ENCODE measurements around the gene EZH2. TPM values are rescaled to one million over a fixed set of nuclear protein-coding genes. Genes with fewer than 3 reads are reported as not detected.

Gene EZH2
- total RNA-seq, 4 donors from 2014 or later, result 6.0 to 17.3 (median 7.2) TPM

DNA sequence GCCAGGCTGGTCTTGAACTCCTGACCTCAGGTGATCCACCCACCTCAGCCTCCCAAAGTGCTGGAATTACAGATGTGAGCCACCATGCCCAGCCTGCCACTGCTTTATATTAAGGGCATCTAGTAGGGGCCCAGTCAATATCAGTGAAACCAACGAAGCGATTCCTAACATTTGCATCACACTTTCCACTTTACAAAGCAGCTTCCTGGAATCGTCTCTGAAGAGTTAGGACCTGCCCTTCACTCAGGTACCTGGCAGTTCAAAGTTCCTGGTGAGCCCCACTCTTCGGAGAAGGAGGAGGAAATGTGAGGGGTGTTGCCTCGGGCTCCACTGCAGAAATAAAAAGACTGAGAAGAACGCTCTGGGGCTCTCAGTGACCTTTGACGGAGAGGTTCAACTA, 31.1 kb upstream of the EZH2 start:
- Histone ChIP-seq H3K9me3 (no peaks in the 10 kb centered on the region), H3K4me3 (no peak overlapping the region), H3K4me1 (no peaks in the 10 kb centered on the region), H3K27ac (no peak overlapping the region), H3K27me3 (no peaks in the 10 kb centered on the region), H3K36me3 (no peaks in the 10 kb centered on the region)
- TF ChIP-seq, protein P1, sequence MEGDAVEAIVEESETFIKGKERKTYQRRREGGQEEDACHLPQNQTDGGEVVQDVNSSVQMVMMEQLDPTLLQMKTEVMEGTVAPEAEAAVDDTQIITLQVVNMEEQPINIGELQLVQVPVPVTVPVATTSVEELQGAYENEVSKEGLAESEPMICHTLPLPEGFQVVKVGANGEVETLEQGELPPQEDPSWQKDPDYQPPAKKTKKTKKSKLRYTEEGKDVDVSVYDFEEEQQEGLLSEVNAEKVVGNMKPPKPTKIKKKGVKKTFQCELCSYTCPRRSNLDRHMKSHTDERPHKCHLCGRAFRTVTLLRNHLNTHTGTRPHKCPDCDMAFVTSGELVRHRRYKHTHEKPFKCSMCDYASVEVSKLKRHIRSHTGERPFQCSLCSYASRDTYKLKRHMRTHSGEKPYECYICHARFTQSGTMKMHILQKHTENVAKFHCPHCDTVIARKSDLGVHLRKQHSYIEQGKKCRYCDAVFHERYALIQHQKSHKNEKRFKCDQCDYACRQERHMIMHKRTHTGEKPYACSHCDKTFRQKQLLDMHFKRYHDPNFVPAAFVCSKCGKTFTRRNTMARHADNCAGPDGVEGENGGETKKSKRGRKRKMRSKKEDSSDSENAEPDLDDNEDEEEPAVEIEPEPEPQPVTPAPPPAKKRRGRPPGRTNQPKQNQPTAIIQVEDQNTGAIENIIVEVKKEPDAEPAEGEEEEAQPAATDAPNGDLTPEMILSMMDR (IDR thresholded peaks at IDR 0.05), result no peak
- TF ChIP-seq POLR2AphosphoS5 (IDR thresholded peaks at IDR 0.05), result no peak
- TF ChIP-seq EP300 (IDR thresholded peaks at IDR 0.05; ENCODE audit: low read depth), result no peak
- TF ChIP-seq POLR2A (IDR thresholded peaks at IDR 0.05), result no peak
- WGBS, 2 donors (ENCODE audit: low coverage in 1 of 2), result 76% methylated on average over 7 of the region's 7 CpGs; no CpG with 5 or more reads in 1 of the 2 donors
- in situ Hi-C loops (cut with MboI; ENCODE audit: low pct_ligation_motif_present in 1 of 4, low pct_unique_long_range_greater_than_20kb in 1 of 4, low sequenced_read_pairs in 3 of 4) (no loop called here), intact Hi-C loops (cut with DNase I; ENCODE audit: low total_unique reads) (no loop called here)
- DNase-seq, result no peak

DNA sequence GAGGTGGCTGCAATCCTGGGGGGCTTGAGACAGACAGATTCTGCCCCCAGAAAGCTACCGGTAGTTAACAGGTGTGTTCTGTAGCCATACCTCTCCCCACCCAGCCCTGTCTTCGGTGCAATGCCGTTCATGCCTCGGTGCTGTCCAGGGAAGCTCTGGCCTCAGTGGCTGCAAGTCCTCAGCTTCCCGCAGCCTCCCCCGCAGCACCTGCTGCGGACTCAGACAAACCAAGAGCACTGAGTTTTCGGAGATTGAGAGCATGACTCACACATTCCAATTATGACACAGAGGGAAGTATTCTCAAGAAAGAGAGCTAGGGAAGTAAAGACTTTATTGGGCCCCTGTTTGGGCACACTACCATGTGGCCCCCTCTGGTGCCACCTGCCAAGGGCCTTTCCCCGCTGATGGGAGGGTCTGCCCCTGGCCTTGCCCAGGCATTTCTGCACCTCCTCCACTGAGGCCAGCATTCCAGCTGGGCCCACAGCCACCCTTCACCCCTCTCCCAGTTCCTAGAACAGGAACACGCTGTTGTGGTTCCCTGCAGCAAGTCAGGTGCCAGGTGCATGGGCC, 30.2 kb upstream of the EZH2 start:
- WGBS, 2 donors (ENCODE audit: low coverage in 1 of 2), result 60 to 100% methylated on average over 3 to 9 of the region's 10 CpGs
- no peak overlapping the region for H3K27ac ChIP-seq
- in situ Hi-C loops (cut with MboI; ENCODE audit: low pct_ligation_motif_present in 1 of 4, low pct_unique_long_range_greater_than_20kb in 1 of 4, low sequenced_read_pairs in 3 of 4), result no loop called here
- no peak overlapping the region for H3K4me3 ChIP-seq
- no peak for DNase-seq
- no peaks in the 10 kb centered on the region for H3K27me3 ChIP-seq
- TF ChIP-seq, protein P1 (IDR thresholded peaks at IDR 0.05), result no peak
- no peak for TF ChIP-seq EP300 (IDR thresholded peaks at IDR 0.05; ENCODE audit: low read depth)
- TF ChIP-seq POLR2A (IDR thresholded peaks at IDR 0.05), result no peak
- no peak for TF ChIP-seq POLR2AphosphoS5 (IDR thresholded peaks at IDR 0.05)
- H3K9me3 ChIP-seq, result no peaks in the 10 kb centered on the region
- H3K36me3 ChIP-seq, result no peaks in the 10 kb centered on the region
- intact Hi-C loops (cut with DNase I; ENCODE audit: low total_unique reads), result no loop called here
- no peaks in the 10 kb centered on the region for H3K4me1 ChIP-seq

DNA sequence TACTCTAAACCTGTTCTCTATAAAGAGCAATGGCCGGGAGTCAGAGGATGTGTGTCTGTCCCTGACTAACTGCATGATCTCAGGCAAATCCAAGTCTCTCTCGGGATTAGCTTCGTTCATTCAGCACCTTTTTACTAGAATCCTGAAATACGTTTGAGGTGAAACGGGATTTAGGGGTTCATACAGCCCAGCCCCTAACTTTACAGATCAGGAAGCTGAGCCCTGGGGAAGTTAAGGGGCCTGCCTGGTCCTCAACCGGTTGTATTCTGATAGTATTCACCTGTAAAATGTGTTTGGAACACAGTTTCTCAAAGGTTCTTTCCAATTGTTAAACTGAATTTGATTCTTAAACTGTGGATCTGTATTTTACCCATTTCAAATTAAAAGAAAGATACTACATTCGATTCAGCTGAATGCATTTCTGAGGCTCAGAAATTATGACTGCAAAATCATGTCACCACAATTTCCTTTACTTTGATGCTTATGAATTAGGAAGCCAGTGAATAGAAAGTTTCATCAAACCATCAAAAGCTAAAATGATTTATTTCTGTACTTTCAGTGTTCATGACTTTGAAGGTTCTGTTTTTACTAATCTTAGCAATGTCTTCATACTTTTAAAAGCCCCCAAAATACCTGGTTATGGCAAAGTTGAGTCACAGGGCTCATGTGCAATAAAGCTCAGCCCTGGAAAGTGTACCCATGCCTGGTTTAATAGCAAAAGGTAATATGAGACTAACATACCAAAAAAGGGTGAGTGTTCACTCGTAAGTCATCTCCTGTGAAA, 28.9 kb upstream of the EZH2 start:
- Histone ChIP-seq H3K9me3 (no peaks in the 10 kb centered on the region), H3K27ac (no peak overlapping the region), H3K4me1 (no peaks in the 10 kb centered on the region), H3K36me3 (no peaks in the 10 kb centered on the region), H3K4me3 (no peak overlapping the region), H3K27me3 (peaks cover 7% of the 10 kb centered on the region)
- intact Hi-C loops (cut with DNase I; ENCODE audit: low total_unique reads) (no loop called here), in situ Hi-C loops (cut with MboI; ENCODE audit: low pct_ligation_motif_present in 1 of 4, low pct_unique_long_range_greater_than_20kb in 1 of 4, low sequenced_read_pairs in 3 of 4) (no loop called here)
- 68 to 80% methylated on average over 7 to 8 of the region's 8 CpGs for WGBS, 2 donors (ENCODE audit: low coverage in 1 of 2)
- TF ChIP-seq, protein P1 (IDR thresholded peaks at IDR 0.05), result no peak
- no peak for TF ChIP-seq POLR2AphosphoS5 (IDR thresholded peaks at IDR 0.05)
- no peak for TF ChIP-seq EP300 (IDR thresholded peaks at IDR 0.05; ENCODE audit: low read depth)
- no peak for TF ChIP-seq POLR2A (IDR thresholded peaks at IDR 0.05)
- no peak for DNase-seq

DNA sequence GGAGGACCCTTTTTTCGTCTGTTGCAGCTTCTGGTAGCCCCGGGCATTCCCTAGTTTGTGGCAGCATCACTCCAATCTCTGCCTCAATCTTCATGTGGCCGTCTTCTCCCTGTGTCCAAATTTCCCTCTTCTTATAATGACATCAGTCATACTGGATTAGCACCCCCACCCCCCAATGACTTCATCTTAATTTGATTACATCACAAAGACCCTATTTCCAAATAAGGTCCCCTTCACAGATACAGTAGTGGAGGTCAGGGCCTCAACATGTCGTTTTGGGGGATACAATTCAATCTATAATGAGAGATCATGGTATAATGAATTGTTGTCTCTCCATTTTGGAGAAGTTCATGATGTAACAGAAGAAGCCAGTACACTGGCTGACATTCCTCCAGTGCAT, 28.1 kb upstream of the EZH2 start:
- H3K27me3 ChIP-seq, result peaks cover 7% of the 10 kb centered on the region
- in situ Hi-C loops (cut with MboI; ENCODE audit: low pct_ligation_motif_present in 1 of 4, low pct_unique_long_range_greater_than_20kb in 1 of 4, low sequenced_read_pairs in 3 of 4), result no loop called here
- WGBS, 2 donors (ENCODE audit: low coverage in 1 of 2), result 81 to 88% methylated on average over 4 of the region's 4 CpGs

More for the DNA sequence above, 28.1 kb upstream of the EZH2 start:
- TF ChIP-seq POLR2A (IDR thresholded peaks at IDR 0.05), result no peak
- TF ChIP-seq, protein P1 (IDR thresholded peaks at IDR 0.05), result no peak
- TF ChIP-seq EP300 (IDR thresholded peaks at IDR 0.05; ENCODE audit: low read depth), result no peak
- TF ChIP-seq POLR2AphosphoS5 (IDR thresholded peaks at IDR 0.05), result no peak
- Histone ChIP-seq H3K4me3 (no peak overlapping the region), H3K27ac (no peak overlapping the region), H3K36me3 (no peaks in the 10 kb centered on the region), H3K4me1 (no peaks in the 10 kb centered on the region), H3K9me3 (no peaks in the 10 kb centered on the region)
- intact Hi-C loops (cut with DNase I; ENCODE audit: low total_unique reads), result no loop called here
- DNase-seq, result no peak

All from transverse colon (tissue), 4 donors.